K562 (cell line): ENCODE measurements around the gene PACS2. TPM values are rescaled to one million over a fixed set of nuclear protein-coding genes. Genes with fewer than 3 reads are reported as not detected.

Experiments
- ATAC-seq: fragments of 200-7000 bp; cut with Tn5 transposase; 3 replicates; pipeline ENCODE4 v1.9.1; 2020; ENCODE audit warnings: moderate library complexity
- BruUV-seq: library from RNA; stranded (reverse); fragments of 400-500 nt; replicated peaks from 2 replicates; lab custom pipeline; 2021; lab: Mats Ljungman, UMichigan
- CTCF ChIA-PET: fragments of 300-600 bp; formaldehyde crosslinking; extraction: SDS; loops from one replicate; lab custom pipeline; 2021; ENCODE audit warnings: low intra/inter-chr PET ratio; lab: Yijun Ruan, JAX
- POLR2A ChIA-PET: fragments of 300-600, 350-650 bp; sonication (Branson Sonifier 250); formaldehyde crosslinking; extraction: SDS; loops from one replicate; lab custom pipeline; 2021; ENCODE audit warnings: antibody characterized with exemption, inconsistent platforms; lab: Yijun Ruan, JAX
- DNase-seq, 4 experiments: peaks; one replicate each; pipeline versions ENCODE4 v3.0.0 to v3.0.0-alpha.2; 2011 to 2018; ENCODE audit warnings: low spot score in 3 of 4, mixed read lengths in 3 of 4; ENCODE audit errors: extremely low read depth in 1 of 4
- FAIRE-seq: peaks from 2 replicates; lab custom pipeline; 2011; peaks lifted over from hg19 to GRCh38; lab: Jason Lieb, UNC
- H2AFZ ChIP-seq: 2 replicates; pipeline ENCODE4 v1.6.0; 2011; ENCODE audit warnings: low read depth, low read length, control low read depth, inconsistent platforms
- H3K27ac ChIP-seq: fragments of 200-600 bp; 3 replicates; pipeline ENCODE4 v1.8.0; 2011; ENCODE audit warnings: low read depth, mild to moderate bottlenecking, control low read depth, inconsistent platforms, low read length, moderate library complexity, mixed read lengths; ENCODE audit errors: extremely low read depth
- H3K27me3 ChIP-seq, 2 experiments: fragments of 300-600 bp in 1 of 2; 2 replicates in 1 of 2; 3 replicates in 1 of 2; pipeline versions ENCODE4 v1.6.0 to v1.8.0; 2011; ENCODE audit warnings: inconsistent platforms in 2 of 2, low read length in 2 of 2, mild to moderate bottlenecking in 1 of 2, mixed read lengths in 1 of 2, moderate library complexity in 1 of 2; ENCODE audit not compliant: control insufficient read depth in 2 of 2, insufficient read depth in 2 of 2
- H3K36me3 ChIP-seq: fragments of 300-600 bp; 3 replicates; pipeline ENCODE4 v1.8.0; 2011; ENCODE audit warnings: mild to moderate bottlenecking, low read length, inconsistent platforms; ENCODE audit not compliant: control insufficient read depth, insufficient read depth
- H3K4me1 ChIP-seq, 2 experiments: fragments of 200-600 bp in 1 of 2; replicated peaks in 1 of 2; 2 replicates in 1 of 2; 3 replicates in 1 of 2; pipeline versions ENCODE4 v1.5.1 to v1.8.0; 2011; ENCODE audit warnings: inconsistent platforms in 2 of 2, low read length in 2 of 2, mild to moderate bottlenecking in 1 of 2, mixed read lengths in 1 of 2, moderate library complexity in 1 of 2; ENCODE audit not compliant: control insufficient read depth in 2 of 2, insufficient read depth in 2 of 2
- H3K4me2 ChIP-seq: 2 replicates; pipeline ENCODE4 v1.6.1; 2011; ENCODE audit warnings: low read length, control low read depth, inconsistent platforms, mixed read lengths; ENCODE audit not compliant: insufficient read depth
- H3K4me3 ChIP-seq: fragments of 200-600 bp; sonication (generic), shearing (Covaris generic); 2 replicates; pipeline ENCODE4 v1.5.1; 2016; ENCODE audit warnings: control low read depth, inconsistent platforms
- H3K79me2 ChIP-seq: fragments of 200-600 bp; 3 replicates; pipeline ENCODE4 v1.8.0; 2011; ENCODE audit warnings: low read length, inconsistent platforms; ENCODE audit not compliant: control insufficient read depth, insufficient read depth
- H3K9ac ChIP-seq, 2 experiments: 2 replicates each; pipeline versions ENCODE4 v1.6.0 to v1.6.1; 2011; ENCODE audit warnings: low read depth in 2 of 2, low read length in 2 of 2, control low read depth in 1 of 2, inconsistent platforms in 1 of 2, mild to moderate bottlenecking in 1 of 2, mixed read lengths in 1 of 2; ENCODE audit not compliant: insufficient read depth in 1 of 2
- H3K9me1 ChIP-seq: one replicate; pipeline ENCODE4 v1.6.0; 2011; ENCODE audit warnings: inconsistent platforms, mild to moderate bottlenecking, low read length, moderate library complexity; ENCODE audit not compliant: control insufficient read depth, insufficient read depth
- H3K9me3 ChIP-seq: replicated peaks from 2 replicates; pipeline ENCODE4 v1.5.1; 2011; ENCODE audit warnings: low read depth, low read length, inconsistent platforms; ENCODE audit not compliant: control insufficient read depth, insufficient read depth
- H4K20me1 ChIP-seq: replicated peaks from 2 replicates; pipeline ENCODE4 v1.6.1; 2011; ENCODE audit warnings: low read length, inconsistent platforms, mixed read lengths; ENCODE audit not compliant: control insufficient read depth, insufficient read depth
- DMBX1 ChIP-seq: fragments of 250-450 bp; sonication (Bioruptor Pico); IDR thresholded peaks from 2 replicates; pipeline ENCODE4 v1.8.0; 2022; ENCODE audit warnings: inconsistent platforms, mild to moderate bottlenecking, moderate library complexity, borderline replicate concordance
- FOXJ3 ChIP-seq: sonication (generic); formaldehyde crosslinking; IDR thresholded peaks from 2 replicates; pipeline ENCODE4 v1.4.0; 2020; ENCODE audit warnings: mild to moderate bottlenecking, missing genetic modification reagents
- GATAD2A ChIP-seq: fragments of 450-650 bp; IDR thresholded peaks from 2 replicates; pipeline ENCODE4 v1.6.1; 2017
- HNRNPK ChIP-seq: fragments of 200-400 bp; formaldehyde crosslinking; IDR thresholded peaks from one replicate; pipeline ENCODE4 v1.6.1; 2018; ENCODE audit warnings: mild to moderate bottlenecking, low read depth, low read length; ENCODE audit not compliant: poor library complexity, severe bottlenecking
- MCM2 ChIP-seq: fragments of 450-650 bp; IDR thresholded peaks from 2 replicates; pipeline ENCODE4 v1.6.1; 2017; ENCODE audit warnings: low read depth, mild to moderate bottlenecking
- MED1 ChIP-seq: sonication (generic); formaldehyde crosslinking; IDR thresholded peaks from 2 replicates; pipeline ENCODE4 v1.8.1; 2023; ENCODE audit warnings: missing genetic modification reagents, borderline replicate concordance
- RBFOX2 ChIP-seq: fragments of 200-400 bp; formaldehyde crosslinking; IDR thresholded peaks from 2 replicates; pipeline ENCODE4 v1.6.1; 2017; ENCODE audit warnings: low read depth, mild to moderate bottlenecking, low read length, moderate library complexity
- ZNF395 ChIP-seq: fragments of 200-800 bp; sonication (Bioruptor generic); IDR thresholded peaks from 2 replicates; pipeline ENCODE4 v1.6.1; 2017; ENCODE audit warnings: missing genetic modification characterization, missing compliant biosample characterization
- ZNF79 ChIP-seq: fragments of 250-450 bp; sonication (Bioruptor Pico); IDR thresholded peaks from 2 replicates; pipeline ENCODE4 v1.4.0; 2020; ENCODE audit warnings: low read depth, mild to moderate bottlenecking, moderate library complexity
- WGBS: fragments of 100-300 bp; shearing (Covaris generic); methylation state at CpG from one replicate; pipeline ENCODE4 v1.1.6; 2016; ENCODE audit warnings: low coverage, mixed read lengths; ENCODE audit not compliant: insufficient coverage; ENCODE audit errors: missing lambda C conversion rate; 5-methylcytosine and 5-hydroxymethylcytosine counted together
- in situ Hi-C: fragments of 300-500 bp; cut with MboI; formaldehyde crosslinking; loops from 4 replicates; pipeline ENCODE4 v1.15.0; 2018; ENCODE audit warnings: inconsistent platforms, mixed read lengths
- intact Hi-C: fragments of 100-400 bp; cut with micrococcal nuclease; formaldehyde crosslinking; loops from 2 replicates; pipeline ENCODE4 v1.14.2; 2022
- polyA plus RNA-seq, 8 experiments: library from polyadenylated mRNA; depleted of rRNA in 4 of 8; stranded (reverse) in 5 of 8; unstranded in 3 of 8; fragments of >200 nt; fragmentation: Nextera tagmentation in 2 of 8; fragmentation: Illumina TruSeq in 1 of 8; extraction: Ambion mirVana in 2 of 8; extraction: Trizol in 1 of 8; gene quantifications; 2 replicates each; pipeline versions ENCODE4 v1.2.1 to v1.2.3, GENCODE V29; 2011 to 2014; ENCODE audit warnings: inconsistent platforms in 1 of 8, missing spikeins in 1 of 8
- total RNA-seq, 7 experiments: library from RNA; depleted of rRNA in 6 of 7; stranded (reverse); fragments of >200 nt in 6 of 7; fragmentation: Illumina TruSeq in 2 of 7; extraction: Trizol in 2 of 7; gene quantifications; 2 replicates each; pipeline versions ENCODE4 v1.2.1 to v1.2.3, GENCODE V29; 2011 to 2021; ENCODE audit warnings: low replicate concordance in 1 of 7

PACS2 gene
- total and polyA plus RNA-seq, 9 of the 15 experiments (the other 6 are each of a cell fraction or from before 2014, with no cell fraction given): 0.11 to 20.8 (median 9.9) TPM

GRCh38 chr14:105432657-105433056 is 118.1 kb downstream of the PACS2 start:
- no peak for TF ChIP-seq MCM2
- no peak for TF ChIP-seq RBFOX2
- TF ChIP-seq MED1 (CRISPR knock-in tag): no peak
- no peak for TF ChIP-seq GATAD2A
- TF ChIP-seq ZNF395: no peak
- no peak for TF ChIP-seq HNRNPK
- no peak for TF ChIP-seq DMBX1 (CRISPR knock-in tag)
- TF ChIP-seq ZNF79: no peak
- no peak for TF ChIP-seq FOXJ3
- no peak overlapping the region for H3K27ac ChIP-seq
- no peaks in the 10 kb centered on the region for H3K9me3 ChIP-seq
- H3K9me1 ChIP-seq: no peaks in the 10 kb centered on the region
- H3K27me3 ChIP-seq: no peaks in the 10 kb centered on the region
- H3K4me3 ChIP-seq: no peak overlapping the region
- no TSS peak for BruUV-seq
- intact Hi-C loops (no loop called here), in situ Hi-C loops (no loop called here)
- H3K9ac ChIP-seq: no peak overlapping the region; a peak in 1 of 4 replicates
- no peak for DNase-seq
- peaks cover 30% of the 10 kb centered on the region; the same call in 2 of the 3 replicates for H3K36me3 ChIP-seq
- WGBS: 88% methylated on average over 11 of the region's 12 CpGs
- no peak overlapping the region for H2AFZ ChIP-seq
- H3K4me1 ChIP-seq: peaks cover 0 to 19% of the 10 kb centered on the region in 2 experiments; a peak in 2 of 5 replicates
- POLR2A ChIA-PET: interaction anchor here (0.7 kb wide), 1 partner anchor 16 kb away, joined by 7 read pairs; no protein-coding TSS in a partner anchor
- CTCF ChIA-PET: no interaction called here
- H4K20me1 ChIP-seq: peaks cover under 1% of the 10 kb centered on the region; the same call in 1 of the 2 replicates
- no peak overlapping the region for H3K4me2 ChIP-seq
- ATAC-seq: no peak
- no peak for FAIRE-seq
- H3K79me2 ChIP-seq: peaks cover 83% of the 10 kb centered on the region
